ENCODE data around the gene CNTNAP2.
A peak's percentile ranks its signal among the peaks of the same experiment; 100 is the strongest.

The CNTNAP2 gene

GRCh38 chr7:148084138-148084537 lies 1967.5 kb downstream of the CNTNAP2 start:
- peak; percentile 82 for DNase-seq

GRCh38 chr7:148091882-148092281 lies 1975.3 kb downstream of the CNTNAP2 start:
- no peak for DNase-seq

DNA sequence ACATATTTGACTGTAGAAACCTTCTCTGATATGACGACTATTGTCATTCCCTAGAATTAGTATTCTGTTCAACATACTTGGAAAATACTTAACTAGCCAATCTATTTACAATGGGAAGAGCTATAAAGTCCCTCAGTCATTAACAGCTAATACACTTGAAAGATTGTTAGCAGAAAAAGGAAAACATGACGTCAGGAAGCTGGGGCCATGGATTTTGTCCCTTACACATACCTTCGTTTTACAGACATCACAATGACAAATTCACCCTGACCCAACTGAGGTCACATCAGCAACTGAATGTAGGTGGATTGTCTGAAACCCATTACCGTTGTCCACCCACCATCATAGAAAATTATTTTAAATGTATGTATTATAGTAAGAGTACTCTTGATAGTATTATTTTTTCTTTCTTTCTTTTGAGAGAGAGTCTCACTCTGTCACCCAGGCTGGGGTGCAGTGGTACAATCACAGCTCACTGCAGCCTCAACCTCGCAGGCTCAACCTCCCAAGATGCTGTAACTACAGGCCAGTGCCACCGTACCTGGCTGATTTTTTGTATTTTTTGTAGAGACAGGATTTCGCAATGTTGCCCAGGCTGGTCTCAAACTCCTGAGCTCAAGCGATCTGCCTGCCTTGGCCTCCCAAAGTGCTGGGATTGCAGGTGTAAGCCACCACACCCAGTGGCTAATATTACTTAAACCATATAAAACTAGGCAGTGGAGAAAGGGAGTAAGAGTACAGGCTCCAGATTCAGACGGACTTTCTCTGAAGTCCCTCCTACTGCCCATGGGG lies 1977.0 kb downstream of the CNTNAP2 start:
- no peak for DNase-seq

DNA sequence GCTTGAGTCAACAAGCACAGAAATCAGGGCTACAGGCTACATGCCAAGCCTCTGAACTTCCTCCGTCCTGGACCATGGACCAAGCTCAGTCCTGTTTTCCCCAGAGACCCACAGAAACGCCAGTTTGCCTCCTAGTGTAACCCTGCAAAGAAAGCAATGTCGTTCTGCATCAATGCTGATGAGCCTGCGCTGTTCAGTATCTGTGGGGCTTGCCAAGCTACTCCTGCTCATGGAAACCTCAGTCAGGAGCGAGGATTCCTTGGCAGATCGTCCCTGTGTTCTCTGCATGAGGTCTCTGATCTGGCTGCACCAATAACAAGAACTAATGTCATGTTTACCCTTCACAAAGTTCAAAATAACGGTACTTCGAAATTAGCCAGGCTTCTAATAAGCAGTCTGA lies 1978.5 kb downstream of the CNTNAP2 start:
- no peak for DNase-seq

DNA sequence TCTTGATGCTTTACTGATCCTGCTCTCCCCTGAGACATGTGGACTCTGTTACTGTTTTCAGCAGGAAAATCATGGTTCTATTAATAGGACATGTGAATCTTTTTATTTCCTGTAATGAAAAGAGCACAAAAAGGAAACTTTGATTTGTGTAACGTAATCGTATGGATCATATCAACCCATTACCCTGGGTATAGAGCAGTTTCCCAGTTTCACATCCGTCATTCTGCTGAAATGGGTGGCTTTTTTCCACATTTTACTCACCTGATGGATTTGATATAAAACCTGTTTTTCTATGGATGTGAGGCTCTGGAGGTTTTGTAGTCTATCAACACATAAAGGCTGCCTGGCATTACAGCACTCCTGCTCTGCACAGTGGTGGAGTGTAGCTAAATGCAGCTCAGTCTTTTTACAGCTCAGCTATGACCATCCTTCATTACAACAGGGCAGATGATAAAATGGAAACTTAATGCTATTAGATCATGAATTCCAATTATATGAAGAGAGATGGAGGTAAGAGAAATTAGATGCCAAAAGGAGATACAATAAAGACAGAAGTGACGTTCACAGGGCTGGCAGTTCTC lies 1987.6 kb downstream of the CNTNAP2 start:
- no peak for DNase-seq

- no peak for DNase-seq
Measured at GRCh38 chr7:148104924-148105323, 1988.3 kb downstream of the CNTNAP2 start.

GRCh38 chr7:148105853-148106252 lies 1989.3 kb downstream of the CNTNAP2 start:
- DNase-seq = no peak

DNA sequence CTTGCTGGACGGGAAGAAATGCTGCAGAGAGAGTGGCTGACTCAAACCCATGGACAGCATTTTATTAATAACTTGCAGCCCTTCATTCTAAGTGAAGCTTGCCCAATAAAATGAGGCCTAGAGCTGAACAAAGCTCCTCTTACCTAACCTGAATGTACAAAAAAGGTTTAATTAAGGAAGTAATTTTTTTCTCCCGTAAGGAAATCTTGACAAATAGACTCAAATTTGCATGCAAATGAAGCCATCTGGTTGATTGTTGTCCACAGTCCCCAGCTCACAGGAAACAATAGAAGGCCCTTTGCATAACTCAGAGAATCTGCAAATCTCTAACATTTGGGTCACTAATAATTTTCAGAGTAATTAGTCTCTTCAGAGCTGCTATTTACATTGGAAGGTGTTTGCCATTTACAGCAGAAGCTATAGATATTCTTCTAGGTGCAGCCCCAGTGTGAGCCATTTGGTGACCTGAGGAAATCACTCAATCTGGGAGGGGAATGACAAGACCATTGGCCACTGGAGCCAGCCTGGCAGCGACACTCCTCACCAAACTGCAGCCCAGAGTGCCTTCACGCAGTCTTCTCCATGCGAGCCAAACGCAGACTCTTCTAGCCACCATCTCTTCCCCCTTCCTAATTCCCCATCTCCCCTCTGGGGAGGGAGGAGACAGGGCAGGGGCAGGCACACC lies 1991.0 kb downstream of the CNTNAP2 start:
- no peak for DNase-seq

- DNase-seq = no peak
Measured at GRCh38 chr7:148108381-148108780, 1991.8 kb downstream of the CNTNAP2 start.

DNA sequence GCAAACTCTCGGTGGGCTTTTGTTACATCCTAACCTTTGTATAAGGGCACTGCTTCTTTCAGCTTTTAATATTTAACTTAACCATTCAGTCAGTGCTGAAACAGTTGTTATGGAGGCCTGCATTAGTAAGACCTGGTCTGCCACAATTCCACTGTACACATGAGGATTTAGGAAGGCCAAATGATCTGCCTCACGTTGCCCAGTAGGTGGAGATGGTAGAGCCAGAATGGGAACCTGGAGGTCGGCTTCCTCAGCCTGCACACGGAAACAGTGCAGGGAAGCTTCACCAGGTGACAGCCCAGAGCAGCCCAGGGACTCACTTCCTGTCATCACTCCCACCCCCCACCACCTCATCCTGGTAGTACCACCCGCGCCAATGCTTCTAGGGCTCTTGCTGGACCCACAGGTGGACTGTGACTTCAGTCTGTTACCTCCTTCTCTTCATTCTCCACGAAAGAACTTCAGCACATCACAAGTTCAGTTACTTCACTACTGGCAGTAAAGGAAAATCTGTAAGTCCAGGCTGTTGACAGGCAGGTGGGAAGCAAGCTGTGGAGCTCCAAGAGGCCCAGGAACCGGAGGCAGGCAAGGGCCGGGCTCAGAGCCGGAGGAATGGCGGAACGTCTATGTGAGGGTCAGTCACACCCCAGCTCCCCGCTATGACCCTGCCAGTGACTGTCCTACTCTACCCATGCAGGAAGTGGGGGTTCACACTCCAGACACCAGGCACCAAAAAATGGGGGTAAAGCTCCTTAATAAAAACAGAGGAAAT lies 1993.7 kb downstream of the CNTNAP2 start:
- no peak for DNase-seq

DNA sequence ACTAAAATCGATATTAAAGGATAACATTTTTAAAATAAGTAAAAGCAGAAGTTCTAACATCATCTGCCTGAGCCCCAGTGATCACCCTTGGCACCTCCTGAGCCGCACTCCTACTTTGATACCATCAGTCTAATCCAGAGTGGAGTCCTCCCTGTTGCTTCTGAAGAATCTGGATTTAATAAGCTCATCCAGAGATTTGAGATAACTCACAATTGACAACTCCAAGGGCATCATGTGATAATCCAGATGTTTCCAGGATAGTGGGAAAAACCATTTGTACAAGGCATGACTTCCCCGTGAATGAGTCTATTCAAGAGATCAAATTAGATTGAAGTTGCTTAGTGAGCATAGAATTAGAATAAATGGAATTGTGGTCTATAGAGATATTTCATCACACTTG lies 1998.2 kb downstream of the CNTNAP2 start:
- no peak for DNase-seq

- DNase-seq = no peak
Measured at GRCh38 chr7:148115308-148115707, 1998.7 kb downstream of the CNTNAP2 start.

GRCh38 chr7:148116195-148116594 lies 1999.6 kb downstream of the CNTNAP2 start:
- DNase-seq = no peak

GRCh38 chr7:148116829-148117403 lies 2000.3 kb downstream of the CNTNAP2 start:
- no peak for DNase-seq

- DNase-seq = no peak
Measured at GRCh38 chr7:148118371-148118770, 2001.8 kb downstream of the CNTNAP2 start.

GRCh38 chr7:148121401-148121800 lies 2004.8 kb downstream of the CNTNAP2 start:
- DNase-seq = no peak

- no peak for DNase-seq
Measured at GRCh38 chr7:148121847-148122246, 2005.2 kb downstream of the CNTNAP2 start.

- DNase-seq = no peak
Measured at GRCh38 chr7:148124477-148124876, 2007.9 kb downstream of the CNTNAP2 start.

DNA sequence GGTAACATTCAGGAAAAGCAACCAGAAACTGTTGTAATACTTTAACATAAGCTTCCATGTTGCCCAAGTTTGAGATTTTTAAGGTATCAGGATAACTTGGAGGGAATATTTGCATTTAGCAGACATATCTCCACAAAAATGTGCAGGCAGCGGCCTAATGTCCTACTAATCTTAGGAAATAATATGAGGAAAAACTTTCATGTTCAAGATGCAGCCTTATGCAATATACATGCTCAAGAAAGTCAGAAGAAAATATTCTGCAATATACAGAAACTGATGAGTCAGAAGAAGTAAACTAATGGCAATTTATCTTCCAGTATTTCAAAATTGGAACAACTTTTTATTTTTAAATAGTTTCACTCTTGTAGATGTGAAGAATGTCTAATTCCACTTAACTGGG lies 2010.8 kb downstream of the CNTNAP2 start:
- no peak for DNase-seq

GRCh38 chr7:148129023-148129422 lies 2012.4 kb downstream of the CNTNAP2 start:
- DNase-seq = no peak

DNA sequence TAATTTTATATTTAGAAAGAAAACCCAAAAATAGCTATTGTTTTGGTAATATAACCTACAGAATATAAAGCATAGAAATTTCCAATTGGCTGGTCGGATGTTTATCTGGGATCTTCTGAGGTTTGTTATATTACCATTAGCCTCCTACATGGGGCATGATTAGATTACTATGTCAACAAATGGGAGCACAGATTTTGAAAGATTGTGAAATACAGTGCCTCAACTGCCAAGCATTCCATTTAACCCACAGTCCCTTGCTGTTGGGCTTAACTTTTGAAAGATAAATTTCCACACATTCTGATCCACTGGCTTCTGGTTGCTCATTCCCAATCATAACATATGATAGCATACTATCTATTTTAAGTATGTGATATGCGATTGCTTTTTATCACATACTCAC lies 2018.5 kb downstream of the CNTNAP2 start:
- no peak for DNase-seq

- no peak for DNase-seq
Measured at GRCh38 chr7:148135997-148136396, 2019.4 kb downstream of the CNTNAP2 start.

DNA sequence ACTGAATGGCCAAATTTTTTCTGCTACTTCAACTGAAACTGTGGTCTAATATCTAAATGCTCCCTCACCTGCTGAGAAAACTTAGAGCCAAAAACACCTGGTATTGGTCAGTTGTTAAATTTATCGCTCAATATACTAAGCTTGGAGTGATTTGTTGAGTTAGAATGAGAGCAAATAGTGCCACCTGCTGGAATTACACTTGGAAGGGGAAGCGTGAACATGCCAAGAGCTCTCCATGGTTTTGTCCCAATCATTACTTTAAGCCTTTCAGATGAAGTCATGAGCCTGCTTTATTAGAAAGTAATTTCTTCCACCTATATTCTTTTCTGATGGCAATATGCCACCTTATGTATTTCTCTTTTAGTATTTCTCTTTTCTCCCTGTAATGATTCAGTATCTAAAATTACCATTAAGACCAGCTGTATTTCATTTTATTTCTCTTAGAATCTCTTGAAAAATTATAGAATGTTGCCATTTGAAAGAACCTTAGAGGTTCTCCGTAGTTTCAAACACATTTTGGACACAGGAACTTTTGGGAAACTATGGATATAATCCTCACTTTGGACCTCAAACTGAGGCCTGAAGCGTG lies 2026.2 kb downstream of the CNTNAP2 start:
- DNase-seq = peak; percentile 64
